ENCODE data around the gene APIP. TPM values are rescaled to one million over a fixed set of nuclear protein-coding genes. Genes with fewer than 3 reads are reported as not detected.
"Not testable (repeated sequence)": the region's sequence is repeated elsewhere in the genome, so short reads cannot be mapped to it uniquely, and the experiment has no call there.

Gene APIP
- total RNA-seq, 2 experiments from 2014 or later: 21.9 to 25.5 TPM

DNA sequence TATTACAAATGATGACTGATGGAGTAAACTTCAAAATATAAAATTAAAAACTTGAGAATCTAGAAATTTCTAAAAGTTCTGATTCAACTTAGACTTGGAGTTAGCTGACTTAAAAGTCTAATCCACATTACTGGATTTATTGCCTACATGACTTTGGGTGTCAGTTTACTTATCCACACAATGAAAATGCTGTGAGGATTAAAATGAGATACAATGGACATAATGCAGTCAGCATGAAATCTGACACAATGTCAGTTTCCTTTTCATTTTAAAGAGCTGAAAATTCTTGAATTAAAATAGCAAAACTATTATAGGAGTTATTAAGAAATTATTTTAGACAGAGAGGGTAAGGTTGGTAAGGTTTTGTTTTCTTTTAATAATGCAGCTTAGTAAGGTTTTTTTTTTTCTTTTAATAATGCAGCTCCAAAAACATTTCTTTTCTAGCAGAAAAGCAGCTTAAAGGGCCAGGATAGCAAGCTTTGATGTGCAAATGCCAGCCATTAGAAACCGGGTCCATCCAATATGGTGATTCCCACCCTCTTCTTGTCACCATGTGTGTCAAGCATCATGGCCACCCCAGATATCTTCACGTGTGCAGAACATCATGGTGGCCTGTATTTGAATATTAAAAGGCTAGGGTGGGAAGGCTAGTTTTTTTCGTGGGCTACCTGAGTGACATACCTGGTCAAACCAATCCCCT, 18.9 kb downstream of the APIP start:
- POLR2A ChIA-PET: interaction anchor here (1.7 kb wide), 1 partner anchor 19 kb away, joined by 3 read pairs; the partner anchor contains the start of genes APIP and PDHX
- H3K27me3 Mint-ChIP-seq: no peaks in the 10 kb centered on the region
- no peak overlapping the region for H3K27ac Mint-ChIP-seq
- H3K4me1 Mint-ChIP-seq: no peaks in the 10 kb centered on the region
- CTCF ChIA-PET: interaction anchor here (1.1 to 2.8 kb wide), 3 partner anchors 11 to 385 kb away, joined by 4 to 14 read pairs (median 7); no protein-coding TSS in a partner anchor
- no peak for DNase-seq
- no peak overlapping the region for H3K4me3 Mint-ChIP-seq
- peaks cover 32% of the 10 kb centered on the region for H3K36me3 Mint-ChIP-seq (ENCODE audit: low read depth)
- peaks cover 36% of the 10 kb centered on the region for H3K9me3 Mint-ChIP-seq

DNA sequence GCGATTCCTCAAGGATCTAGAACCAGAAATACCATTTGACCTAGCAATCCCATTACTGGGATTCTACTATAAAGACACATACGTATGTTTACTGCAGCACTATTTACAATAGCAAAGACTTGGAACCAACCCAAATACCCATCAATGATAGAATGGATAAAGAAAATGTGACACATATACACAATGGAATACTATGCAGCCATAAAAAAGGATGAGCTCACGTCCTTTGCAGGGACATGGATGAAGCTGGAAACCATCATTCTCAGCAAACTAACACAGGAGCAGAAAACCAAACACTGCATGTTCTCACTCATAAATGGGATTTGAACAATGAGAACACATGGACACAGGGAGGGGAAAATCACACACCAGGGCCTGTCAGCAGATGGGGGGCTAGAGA, 20.0 kb downstream of the APIP start:
- CTCF ChIA-PET: interaction anchor here (2.8 kb wide), 1 partner anchor 309 kb away, joined by 14 read pairs; no protein-coding TSS in a partner anchor
- H3K4me1 Mint-ChIP-seq, H3K27me3 Mint-ChIP-seq: not testable (repeated sequence)

DNA sequence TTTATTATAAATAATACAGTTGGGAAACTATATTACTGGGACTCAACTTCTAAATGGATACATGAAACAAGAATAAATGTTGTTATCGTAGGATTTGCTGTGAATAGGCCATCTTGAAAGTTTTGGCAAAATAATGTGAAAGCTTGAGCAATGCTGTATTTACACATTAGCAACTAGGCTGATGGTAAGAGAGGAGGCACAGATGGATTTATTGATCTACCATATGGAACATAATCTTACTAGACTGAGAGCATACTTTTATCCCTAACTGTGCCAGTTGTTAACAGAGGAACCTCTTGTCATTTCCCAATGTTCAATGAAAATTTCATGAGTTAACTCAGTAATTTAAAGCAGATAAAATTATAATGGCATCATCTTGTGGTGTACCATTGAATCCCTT, 22.8 kb downstream of the APIP start:
- no peaks in the 10 kb centered on the region for H3K27me3 Mint-ChIP-seq
- H3K9me3 Mint-ChIP-seq: peaks cover 9% of the 10 kb centered on the region
- H3K27ac Mint-ChIP-seq: no peak overlapping the region
- CTCF ChIA-PET: interaction anchor here (0.9 kb wide), 1 partner anchor 17 kb away, joined by 3 read pairs; no protein-coding TSS in a partner anchor
- no peak overlapping the region for H3K4me3 Mint-ChIP-seq
- H3K4me1 Mint-ChIP-seq: no peaks in the 10 kb centered on the region
- POLR2A ChIA-PET: no interaction called here
- peaks cover 12% of the 10 kb centered on the region for H3K36me3 Mint-ChIP-seq (ENCODE audit: low read depth)
- no peak for DNase-seq

More for the DNA sequence above, 20.0 kb downstream of the APIP start:
- H3K27ac Mint-ChIP-seq, H3K4me3 Mint-ChIP-seq, POLR2A ChIA-PET, DNase-seq: not testable (repeated sequence)
- Mint-ChIP-seq H3K9me3 (peaks cover 32% of the 10 kb centered on the region), H3K36me3 (ENCODE audit: low read depth) (peaks cover 29% of the 10 kb centered on the region)

DNA sequence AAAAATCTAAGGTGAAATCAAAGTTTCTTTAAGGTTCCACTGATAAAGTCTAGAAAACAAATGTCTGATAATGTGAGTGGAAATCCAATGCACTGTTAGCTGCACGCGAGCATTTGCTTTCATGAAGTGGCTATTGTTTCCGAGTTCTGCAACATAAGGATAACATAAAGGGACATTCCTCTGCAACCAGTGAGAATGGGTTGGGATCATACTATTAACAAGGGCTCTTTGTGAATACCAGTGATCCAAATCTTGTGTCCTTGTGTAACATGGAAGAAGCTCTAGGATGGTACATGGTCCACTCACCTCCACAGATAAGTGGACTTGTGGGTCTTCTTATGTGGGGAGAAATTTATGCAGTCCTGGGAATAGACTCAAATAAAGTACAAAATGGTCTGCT, 24.6 kb downstream of the APIP start:
- Mint-ChIP-seq H3K27me3 (no peaks in the 10 kb centered on the region), H3K27ac (no peak overlapping the region), H3K4me3 (no peak overlapping the region), H3K4me1 (no peaks in the 10 kb centered on the region), H3K36me3 (ENCODE audit: low read depth) (peaks cover 7% of the 10 kb centered on the region), H3K9me3 (peaks cover 6% of the 10 kb centered on the region)
- DNase-seq: no peak
- ChIA-PET POLR2A (no interaction called here), CTCF (interaction anchor here (0.9 to 4.0 kb wide), 5 partner anchors 32 to 379 kb away, joined by 3 to 34 read pairs (median 4); partner anchors contain the start of gene ELF5)

DNA sequence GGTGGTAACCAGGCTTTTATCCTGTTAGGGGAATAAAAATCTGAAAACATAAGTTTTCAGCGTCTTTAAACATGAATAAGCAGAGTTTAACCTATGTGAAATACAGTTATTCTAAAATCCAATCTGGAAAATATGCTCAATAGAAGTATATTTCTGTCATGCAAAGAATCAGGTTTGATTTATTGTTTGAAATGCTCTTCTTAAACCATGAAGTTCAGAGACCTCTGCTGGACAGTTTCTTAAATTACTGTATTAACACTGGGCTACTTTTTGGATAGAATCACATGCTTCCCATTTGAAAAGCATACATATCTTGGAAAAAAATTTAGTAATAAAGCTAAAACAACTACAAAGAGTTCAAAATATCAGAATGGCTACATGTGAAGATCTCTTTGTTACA, 25.4 kb downstream of the APIP start:
- no peaks in the 10 kb centered on the region for H3K9me3 Mint-ChIP-seq
- no peaks in the 10 kb centered on the region for H3K27me3 Mint-ChIP-seq
- DNase-seq: no peak
- H3K4me3 Mint-ChIP-seq: no peak overlapping the region
- CTCF ChIA-PET: interaction anchor here (0.9 to 4.0 kb wide), 4 partner anchors 32 to 378 kb away, joined by 3 to 34 read pairs (median 9); partner anchors contain the start of gene ELF5
- H3K27ac Mint-ChIP-seq: no peak overlapping the region
- POLR2A ChIA-PET: no interaction called here
- H3K36me3 Mint-ChIP-seq (ENCODE audit: low read depth): no peaks in the 10 kb centered on the region
- H3K4me1 Mint-ChIP-seq: no peaks in the 10 kb centered on the region

DNA sequence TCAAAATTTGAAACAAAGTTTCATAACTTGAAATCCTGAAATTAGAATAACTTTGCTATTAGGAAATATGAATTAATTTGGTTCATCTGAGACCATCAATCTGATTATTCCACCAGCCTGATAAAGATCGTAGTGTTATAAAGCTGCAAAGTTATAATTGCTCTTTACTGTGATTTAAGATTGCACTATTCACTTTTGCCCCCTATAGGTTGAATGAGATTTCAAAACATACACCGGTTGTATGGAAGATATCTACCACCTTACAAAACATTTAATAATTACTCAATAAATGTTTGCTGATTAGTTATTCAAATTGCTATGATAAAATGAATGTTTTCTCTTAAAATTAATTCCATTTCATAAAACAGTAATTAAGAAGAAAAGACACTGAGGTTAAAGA, 26.1 kb downstream of the APIP start:
- no peak for DNase-seq
- Mint-ChIP-seq H3K9me3 (no peaks in the 10 kb centered on the region), H3K27ac (no peak overlapping the region), H3K36me3 (ENCODE audit: low read depth) (no peaks in the 10 kb centered on the region), H3K27me3 (no peaks in the 10 kb centered on the region), H3K4me1 (no peaks in the 10 kb centered on the region), H3K4me3 (no peak overlapping the region)
- ChIA-PET CTCF (interaction anchor here (0.9 to 4.0 kb wide), 4 partner anchors 33 to 377 kb away, joined by 3 to 34 read pairs (median 4); no protein-coding TSS in a partner anchor), POLR2A (no interaction called here)

DNA sequence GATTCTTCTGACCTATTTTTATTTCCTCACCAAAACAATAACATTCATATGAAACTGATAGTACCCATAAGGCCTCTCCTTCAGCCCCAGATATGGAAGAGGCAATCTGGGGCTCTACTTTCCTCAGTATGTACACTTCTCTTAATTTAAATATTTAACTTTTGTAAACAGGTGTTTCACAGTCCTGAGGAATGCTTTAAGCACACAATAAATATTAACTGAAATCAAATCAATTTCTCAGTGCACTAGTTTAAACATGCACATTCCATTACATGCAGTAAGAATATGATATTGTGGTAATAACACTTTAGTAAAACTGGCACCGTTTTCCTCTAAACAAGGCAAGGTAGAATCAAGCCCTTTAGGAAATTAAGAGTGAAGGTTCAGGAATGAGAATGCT, 28.9 kb downstream of the APIP start:
- DNase-seq: no peak
- POLR2A ChIA-PET: no interaction called here
- Mint-ChIP-seq H3K9me3 (no peaks in the 10 kb centered on the region), H3K27ac (no peak overlapping the region), H3K36me3 (ENCODE audit: low read depth) (peaks cover 8% of the 10 kb centered on the region), H3K4me1 (no peaks in the 10 kb centered on the region), H3K27me3 (no peaks in the 10 kb centered on the region), H3K4me3 (no peak overlapping the region)
- CTCF ChIA-PET: interaction anchor here (0.9 to 1.2 kb wide), 4 partner anchors 12 to 935 kb away, joined by 3 to 4 read pairs (median 4); no protein-coding TSS in a partner anchor

DNA sequence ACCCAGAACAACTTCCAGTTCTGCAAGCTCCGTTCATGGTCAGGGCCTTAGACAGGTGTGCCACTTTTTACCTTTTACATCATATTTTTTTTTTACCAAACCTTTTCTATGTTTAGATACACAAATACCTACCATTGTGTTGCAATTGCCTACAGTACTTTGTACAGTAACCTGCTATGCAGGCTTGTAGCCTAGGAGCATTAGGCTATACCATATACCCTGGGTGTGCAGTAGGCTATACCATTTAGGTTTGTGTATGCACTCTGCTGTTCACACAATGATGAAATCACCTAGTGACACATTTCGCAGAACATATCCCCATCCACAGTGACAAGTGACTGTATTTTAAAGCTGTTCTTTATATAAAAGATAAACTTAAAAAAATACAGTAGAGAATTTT, 29.6 kb downstream of the APIP start:
- ChIA-PET CTCF (interaction anchor here (0.6 to 1.2 kb wide), 7 partner anchors 11 to 935 kb away, joined by 3 to 4 read pairs (median 3); no protein-coding TSS in a partner anchor), POLR2A (no interaction called here)
- Mint-ChIP-seq H3K27me3 (no peaks in the 10 kb centered on the region), H3K4me1 (no peaks in the 10 kb centered on the region), H3K27ac (no peak overlapping the region), H3K9me3 (no peaks in the 10 kb centered on the region), H3K4me3 (no peak overlapping the region), H3K36me3 (ENCODE audit: low read depth) (peaks cover 10% of the 10 kb centered on the region)
- DNase-seq: no peak

DNA sequence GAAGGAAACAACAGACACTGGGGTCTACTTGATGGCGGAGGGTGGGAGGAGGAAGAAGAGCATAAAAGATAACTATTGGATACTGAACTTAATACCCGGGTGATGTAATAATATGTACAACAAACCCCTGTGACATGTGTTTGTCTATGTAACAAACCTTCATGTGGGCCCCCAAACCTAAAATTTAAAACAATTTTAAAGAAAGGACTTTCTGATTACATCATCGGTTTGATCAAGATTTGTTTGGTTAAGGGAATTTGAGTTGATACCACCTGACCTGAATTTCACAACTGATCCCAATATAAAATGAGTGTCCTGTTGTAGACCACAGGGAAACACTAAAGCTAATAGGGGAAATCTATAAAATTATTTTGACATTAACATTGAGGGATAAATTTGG, 34.3 kb downstream of the APIP start:
- Mint-ChIP-seq H3K27ac (no peak overlapping the region), H3K4me1 (no peaks in the 10 kb centered on the region), H3K9me3 (no peaks in the 10 kb centered on the region), H3K4me3 (no peak overlapping the region), H3K36me3 (ENCODE audit: low read depth) (peaks cover 14% of the 10 kb centered on the region), H3K27me3 (no peaks in the 10 kb centered on the region)
- no peak for DNase-seq
- ChIA-PET POLR2A (no interaction called here), CTCF (no interaction called here)

DNA sequence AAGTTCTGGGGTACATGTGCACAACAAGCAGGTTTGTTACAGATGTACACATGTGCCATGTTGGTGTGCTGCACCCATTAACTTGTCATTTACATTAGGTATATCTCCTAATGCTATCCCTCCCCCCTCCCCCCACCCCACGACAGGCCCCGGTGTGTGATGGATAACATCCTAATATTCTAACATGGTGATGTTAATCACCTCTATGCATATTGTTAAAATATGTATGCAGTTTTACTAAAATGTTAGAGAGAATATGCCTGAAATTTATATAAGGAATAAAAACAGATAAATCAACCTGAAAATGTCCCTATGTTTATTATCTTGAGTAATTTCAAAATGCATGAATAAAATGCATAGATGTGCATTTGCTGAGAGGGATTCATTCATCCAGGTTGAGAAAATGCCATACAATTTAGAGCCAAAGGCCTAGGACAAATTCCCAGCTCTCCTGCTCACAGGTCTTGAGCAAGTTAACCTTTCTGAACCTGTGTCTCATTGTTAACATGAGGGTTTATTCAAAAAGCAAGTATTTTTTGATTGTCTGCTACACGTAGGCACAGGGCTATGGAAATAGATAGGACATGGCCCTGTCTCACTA, 38.7 kb downstream of the APIP start:
- H3K27ac Mint-ChIP-seq: no peak overlapping the region
- no peaks in the 10 kb centered on the region for H3K27me3 Mint-ChIP-seq
- CTCF ChIA-PET: no interaction called here
- POLR2A ChIA-PET: no interaction called here
- peaks cover 5% of the 10 kb centered on the region for H3K36me3 Mint-ChIP-seq (ENCODE audit: low read depth)
- no peaks in the 10 kb centered on the region for H3K4me1 Mint-ChIP-seq
- H3K9me3 Mint-ChIP-seq: no peaks in the 10 kb centered on the region
- DNase-seq: no peak
- H3K4me3 Mint-ChIP-seq: no peak overlapping the region

DNA sequence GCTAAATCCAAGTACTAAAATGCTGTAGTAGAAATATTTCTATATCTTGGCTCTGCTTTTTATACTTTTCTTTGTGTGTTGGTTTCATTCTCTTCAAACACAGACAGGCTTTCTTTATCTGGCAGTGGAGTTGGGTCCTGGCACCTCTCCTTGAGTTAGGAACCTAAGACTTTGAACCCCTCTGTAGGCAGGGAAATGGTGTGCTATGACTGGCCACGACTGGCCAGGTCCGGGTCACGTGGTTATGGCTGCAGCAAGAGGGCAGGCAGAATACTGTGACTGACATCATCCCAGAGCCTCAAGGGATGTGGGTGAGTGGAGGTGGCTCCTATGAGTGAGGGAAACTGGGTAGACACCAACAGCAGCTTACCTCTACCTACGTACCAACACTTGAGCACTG, 42.0 kb downstream of the APIP start:
- DNase-seq: no peak
- POLR2A ChIA-PET: no interaction called here
- Mint-ChIP-seq H3K4me1 (no peaks in the 10 kb centered on the region), H3K9me3 (no peaks in the 10 kb centered on the region), H3K4me3 (no peak overlapping the region), H3K36me3 (ENCODE audit: low read depth) (no peaks in the 10 kb centered on the region), H3K27ac (no peak overlapping the region), H3K27me3 (no peaks in the 10 kb centered on the region)
- CTCF ChIA-PET: no interaction called here

DNA sequence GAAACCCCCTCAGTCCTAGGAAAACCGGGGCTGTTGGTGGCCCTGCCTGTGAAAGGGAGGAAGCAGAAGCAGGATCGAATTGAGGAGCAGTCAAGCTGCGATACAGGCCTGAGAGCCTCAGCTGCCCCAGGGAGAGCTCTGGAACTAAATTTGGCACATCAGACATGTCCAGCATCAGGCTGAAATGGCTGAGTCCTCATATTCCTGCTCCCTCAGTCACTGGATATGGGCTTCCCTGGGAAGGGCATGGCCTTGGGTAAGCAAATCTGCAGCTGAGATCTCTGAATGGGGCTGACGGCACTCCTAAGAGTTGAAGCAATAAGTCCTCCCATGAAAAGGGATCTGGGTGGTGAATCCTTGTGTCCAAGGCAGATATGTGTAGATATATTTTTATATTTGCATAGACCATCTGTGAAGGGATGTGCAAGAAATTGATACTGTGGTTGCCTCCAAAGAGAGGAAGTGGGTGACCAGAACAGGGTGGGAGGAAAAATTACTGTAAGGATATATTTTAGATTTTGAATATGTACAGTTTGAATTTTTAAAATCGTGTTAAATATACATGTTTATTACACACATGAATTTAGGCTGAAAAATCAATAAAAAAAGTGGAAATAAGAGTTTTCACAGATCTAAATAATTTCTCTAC, 45.5 kb downstream of the APIP start:
- CTCF ChIA-PET: no interaction called here
- H3K4me3 Mint-ChIP-seq: no peak overlapping the region

DNA sequence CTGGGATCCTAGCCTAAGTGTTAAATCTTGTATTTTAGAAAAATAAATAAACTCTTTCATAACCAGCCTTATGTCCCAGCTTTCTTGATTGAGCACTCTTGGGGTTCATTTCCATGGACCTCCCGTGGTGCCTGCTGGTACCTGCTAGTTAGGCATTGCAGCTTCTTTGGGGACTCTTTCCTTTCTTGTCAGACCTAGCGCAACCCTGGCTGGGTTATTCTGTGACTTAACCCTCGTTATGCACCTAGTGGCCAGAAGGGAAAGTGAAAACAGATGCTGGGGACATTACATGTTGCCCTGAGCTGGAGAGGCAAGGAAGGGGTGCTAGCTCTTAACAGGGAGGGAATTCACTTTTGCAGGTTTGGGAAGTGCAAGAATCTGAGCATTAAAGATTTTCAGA, 46.8 kb downstream of the APIP start:
- Mint-ChIP-seq H3K27ac (no peak overlapping the region), H3K36me3 (ENCODE audit: low read depth) (no peaks in the 10 kb centered on the region), H3K4me3 (no peak overlapping the region), H3K4me1 (no peaks in the 10 kb centered on the region), H3K27me3 (peaks cover 3% of the 10 kb centered on the region), H3K9me3 (no peaks in the 10 kb centered on the region)
- DNase-seq: no peak
- ChIA-PET POLR2A (no interaction called here), CTCF (no interaction called here)

More for the DNA sequence above, 45.5 kb downstream of the APIP start:
- Mint-ChIP-seq H3K27me3 (no peaks in the 10 kb centered on the region), H3K9me3 (no peaks in the 10 kb centered on the region), H3K27ac (no peak overlapping the region), H3K36me3 (ENCODE audit: low read depth) (no peaks in the 10 kb centered on the region), H3K4me1 (no peaks in the 10 kb centered on the region)
- POLR2A ChIA-PET: no interaction called here
- DNase-seq: no peak

Data from activated CD4-positive, alpha-beta memory T cell treated with anti-CD3 and anti-CD28 coated beads, Interleukin-2, amount 10 ng/mL, durations not matched to agents 7 days and 5 days (primary cell).